ENCODE measurements around the gene CTAG1B.
"Not testable (repeated sequence)": the region's sequence is repeated elsewhere in the genome, so short reads cannot be mapped to it uniquely, and the experiment has no call there.

DNA sequence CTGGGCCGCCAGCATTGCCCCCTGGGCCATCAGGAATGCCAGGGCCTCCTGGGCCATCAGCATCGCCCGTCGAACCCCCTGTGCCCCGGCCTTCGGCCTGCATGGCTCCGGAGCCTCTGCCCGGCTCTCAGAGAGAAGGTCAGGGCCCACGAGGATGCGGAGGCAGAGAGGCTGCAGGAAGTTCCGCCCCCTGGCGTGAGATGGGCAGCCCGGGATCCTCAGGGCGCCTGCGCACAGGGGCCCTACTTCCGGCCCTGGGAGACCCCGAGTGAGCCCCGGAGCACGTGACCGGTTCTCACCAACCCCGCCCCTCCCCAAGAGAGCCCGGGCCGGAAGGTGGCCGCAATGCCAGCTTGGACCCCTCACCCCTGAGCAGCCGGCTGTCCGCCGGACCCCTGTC lies 34.3 kb upstream of the CTAG1B start, which contains the start of gene CTAG2:
- TF ChIP-seq, protein P1, sequence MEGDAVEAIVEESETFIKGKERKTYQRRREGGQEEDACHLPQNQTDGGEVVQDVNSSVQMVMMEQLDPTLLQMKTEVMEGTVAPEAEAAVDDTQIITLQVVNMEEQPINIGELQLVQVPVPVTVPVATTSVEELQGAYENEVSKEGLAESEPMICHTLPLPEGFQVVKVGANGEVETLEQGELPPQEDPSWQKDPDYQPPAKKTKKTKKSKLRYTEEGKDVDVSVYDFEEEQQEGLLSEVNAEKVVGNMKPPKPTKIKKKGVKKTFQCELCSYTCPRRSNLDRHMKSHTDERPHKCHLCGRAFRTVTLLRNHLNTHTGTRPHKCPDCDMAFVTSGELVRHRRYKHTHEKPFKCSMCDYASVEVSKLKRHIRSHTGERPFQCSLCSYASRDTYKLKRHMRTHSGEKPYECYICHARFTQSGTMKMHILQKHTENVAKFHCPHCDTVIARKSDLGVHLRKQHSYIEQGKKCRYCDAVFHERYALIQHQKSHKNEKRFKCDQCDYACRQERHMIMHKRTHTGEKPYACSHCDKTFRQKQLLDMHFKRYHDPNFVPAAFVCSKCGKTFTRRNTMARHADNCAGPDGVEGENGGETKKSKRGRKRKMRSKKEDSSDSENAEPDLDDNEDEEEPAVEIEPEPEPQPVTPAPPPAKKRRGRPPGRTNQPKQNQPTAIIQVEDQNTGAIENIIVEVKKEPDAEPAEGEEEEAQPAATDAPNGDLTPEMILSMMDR (IDR thresholded peaks at IDR 0.05 in 2 of 3, conservative IDR thresholded peaks at IDR 0.05 in 1 of 3; ENCODE audit: borderline replicate concordance in 1 of 3, insufficient read depth in 1 of 3, low read depth in 2 of 3, low read length in 2 of 3) = not testable (repeated sequence)
- TF ChIP-seq POLR2AphosphoS5 (IDR thresholded peaks at IDR 0.05; ENCODE audit: low read depth, low read length); POLR2A (IDR thresholded peaks at IDR 0.05; ENCODE audit: borderline replicate concordance, extremely low read depth, insufficient read depth, insufficient read length); JUND (IDR thresholded peaks at IDR 0.05); YY1 (IDR thresholded peaks at IDR 0.05; ENCODE audit: extremely low read depth, insufficient replicate concordance, low read depth, low read length); ZNF274 (IDR thresholded peaks at IDR 0.05; ENCODE audit: low read depth, low read length); CEBPB (IDR thresholded peaks at IDR 0.05; ENCODE audit: low read depth); EZH2 (IDR thresholded peaks at IDR 0.05); SP1 (IDR thresholded peaks at IDR 0.05; ENCODE audit: low read depth); TCF7L2 (IDR thresholded peaks at IDR 0.05; ENCODE audit: borderline replicate concordance, extremely low read depth, insufficient read depth, insufficient read length); ZFX (IDR thresholded peaks at IDR 0.05): not testable (repeated sequence)
- TF ChIP-seq, protein P2, sequence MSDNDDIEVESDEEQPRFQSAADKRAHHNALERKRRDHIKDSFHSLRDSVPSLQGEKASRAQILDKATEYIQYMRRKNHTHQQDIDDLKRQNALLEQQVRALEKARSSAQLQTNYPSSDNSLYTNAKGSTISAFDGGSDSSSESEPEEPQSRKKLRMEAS (IDR thresholded peaks at IDR 0.05) = not testable (repeated sequence)
- TF ChIP-seq, protein P3, sequence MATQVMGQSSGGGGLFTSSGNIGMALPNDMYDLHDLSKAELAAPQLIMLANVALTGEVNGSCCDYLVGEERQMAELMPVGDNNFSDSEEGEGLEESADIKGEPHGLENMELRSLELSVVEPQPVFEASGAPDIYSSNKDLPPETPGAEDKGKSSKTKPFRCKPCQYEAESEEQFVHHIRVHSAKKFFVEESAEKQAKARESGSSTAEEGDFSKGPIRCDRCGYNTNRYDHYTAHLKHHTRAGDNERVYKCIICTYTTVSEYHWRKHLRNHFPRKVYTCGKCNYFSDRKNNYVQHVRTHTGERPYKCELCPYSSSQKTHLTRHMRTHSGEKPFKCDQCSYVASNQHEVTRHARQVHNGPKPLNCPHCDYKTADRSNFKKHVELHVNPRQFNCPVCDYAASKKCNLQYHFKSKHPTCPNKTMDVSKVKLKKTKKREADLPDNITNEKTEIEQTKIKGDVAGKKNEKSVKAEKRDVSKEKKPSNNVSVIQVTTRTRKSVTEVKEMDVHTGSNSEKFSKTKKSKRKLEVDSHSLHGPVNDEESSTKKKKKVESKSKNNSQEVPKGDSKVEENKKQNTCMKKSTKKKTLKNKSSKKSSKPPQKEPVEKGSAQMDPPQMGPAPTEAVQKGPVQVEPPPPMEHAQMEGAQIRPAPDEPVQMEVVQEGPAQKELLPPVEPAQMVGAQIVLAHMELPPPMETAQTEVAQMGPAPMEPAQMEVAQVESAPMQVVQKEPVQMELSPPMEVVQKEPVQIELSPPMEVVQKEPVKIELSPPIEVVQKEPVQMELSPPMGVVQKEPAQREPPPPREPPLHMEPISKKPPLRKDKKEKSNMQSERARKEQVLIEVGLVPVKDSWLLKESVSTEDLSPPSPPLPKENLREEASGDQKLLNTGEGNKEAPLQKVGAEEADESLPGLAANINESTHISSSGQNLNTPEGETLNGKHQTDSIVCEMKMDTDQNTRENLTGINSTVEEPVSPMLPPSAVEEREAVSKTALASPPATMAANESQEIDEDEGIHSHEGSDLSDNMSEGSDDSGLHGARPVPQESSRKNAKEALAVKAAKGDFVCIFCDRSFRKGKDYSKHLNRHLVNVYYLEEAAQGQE (IDR thresholded peaks at IDR 0.05; ENCODE audit: low read depth) = not testable (repeated sequence)
